Measurements from ENCODE around the gene IL20RB.

Gene IL20RB, protein sequence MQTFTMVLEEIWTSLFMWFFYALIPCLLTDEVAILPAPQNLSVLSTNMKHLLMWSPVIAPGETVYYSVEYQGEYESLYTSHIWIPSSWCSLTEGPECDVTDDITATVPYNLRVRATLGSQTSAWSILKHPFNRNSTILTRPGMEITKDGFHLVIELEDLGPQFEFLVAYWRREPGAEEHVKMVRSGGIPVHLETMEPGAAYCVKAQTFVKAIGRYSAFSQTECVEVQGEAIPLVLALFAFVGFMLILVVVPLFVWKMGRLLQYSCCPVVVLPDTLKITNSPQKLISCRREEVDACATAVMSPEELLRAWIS

DNA sequence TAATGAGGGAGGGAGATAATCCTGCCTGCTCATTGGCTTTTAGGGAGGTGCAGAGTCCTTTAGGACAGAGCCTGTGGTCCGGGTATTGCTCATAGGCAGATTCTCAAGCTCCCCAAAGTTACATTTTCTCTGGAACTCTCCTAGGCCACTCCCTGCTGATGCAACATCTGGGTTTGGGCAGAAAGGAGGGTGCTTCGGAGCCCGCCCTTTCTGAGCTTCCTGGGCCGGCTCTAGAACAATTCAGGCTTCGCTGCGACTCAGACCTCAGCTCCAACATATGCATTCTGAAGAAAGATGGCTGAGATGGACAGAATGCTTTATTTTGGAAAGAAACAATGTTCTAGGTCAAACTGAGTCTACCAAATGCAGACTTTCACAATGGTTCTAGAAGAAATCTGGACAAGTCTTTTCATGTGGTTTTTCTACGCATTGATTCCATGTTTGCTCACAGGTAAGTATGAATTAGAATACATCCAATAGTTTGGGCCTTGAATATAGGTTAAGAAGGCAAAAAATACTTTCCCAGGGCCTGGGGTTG, at the start of gene IL20RB:
IL20RB (plus strand) TSS at position 233 of the 538 bp plus-strand sequence; CDS start at position 364, 131 bp downstream.
- no peak for DNase-seq (ENCODE audit: low read depth)

DNA sequence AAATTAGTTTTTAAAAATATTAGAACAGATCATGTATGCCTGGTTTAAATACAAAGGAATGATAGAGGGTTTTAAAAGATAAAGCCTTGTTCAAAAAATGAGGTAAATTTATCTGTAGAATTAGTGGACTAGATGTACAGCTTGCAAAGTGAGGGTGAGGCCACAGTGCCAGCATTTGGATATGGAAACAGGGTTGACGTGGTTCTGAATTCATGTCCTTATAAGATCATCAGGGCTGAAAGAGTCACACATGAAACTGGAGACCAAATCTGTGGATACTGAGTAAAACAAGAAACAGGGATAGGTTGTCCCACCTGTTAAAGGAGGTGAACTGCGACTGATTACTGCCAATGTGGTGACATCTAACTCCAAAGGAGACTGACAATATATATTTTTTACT, 49.5 kb upstream of the IL20RB start:
- DNase-seq (ENCODE audit: low read depth), result no peak

DNA sequence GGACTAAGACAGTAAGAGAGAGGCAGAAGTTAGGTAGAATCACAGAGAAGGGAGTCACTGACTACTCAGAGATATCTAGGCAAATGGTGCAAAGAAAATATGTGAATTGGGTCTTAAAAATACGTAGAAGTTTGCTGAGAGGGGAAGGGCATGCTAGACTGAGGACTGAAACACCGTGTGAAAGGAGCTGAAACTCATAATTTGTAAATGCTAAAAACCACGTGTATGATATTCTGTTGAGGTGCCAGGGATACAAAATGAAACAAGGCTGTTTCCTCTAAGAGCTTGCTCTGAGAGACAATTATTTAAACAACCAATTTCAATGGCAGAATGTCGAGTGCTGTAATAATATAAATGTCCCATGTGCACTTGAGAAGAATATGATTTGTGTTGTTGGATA, 48.6 kb upstream of the IL20RB start:
- DNase-seq (ENCODE audit: low read depth), result no peak

DNA sequence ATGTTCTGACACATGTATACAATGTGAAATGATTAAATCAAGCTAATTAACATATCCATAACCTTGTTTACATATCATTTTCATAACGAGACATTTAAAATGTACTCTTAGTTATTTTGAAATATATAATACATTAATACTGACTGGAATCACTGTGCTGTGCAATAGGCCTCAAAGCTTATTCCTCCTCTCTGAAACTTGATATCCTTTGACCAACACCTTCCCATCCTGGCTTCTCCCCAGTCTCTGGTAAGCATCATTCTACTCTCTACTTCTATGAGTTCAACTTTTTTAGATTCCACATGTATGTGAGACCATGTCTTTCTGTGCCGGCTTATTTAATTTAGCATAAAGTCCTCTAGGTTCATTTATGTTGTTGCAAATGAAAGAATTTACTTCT, 47.1 kb upstream of the IL20RB start:
- DNase-seq (ENCODE audit: low read depth), result no peak

DNA sequence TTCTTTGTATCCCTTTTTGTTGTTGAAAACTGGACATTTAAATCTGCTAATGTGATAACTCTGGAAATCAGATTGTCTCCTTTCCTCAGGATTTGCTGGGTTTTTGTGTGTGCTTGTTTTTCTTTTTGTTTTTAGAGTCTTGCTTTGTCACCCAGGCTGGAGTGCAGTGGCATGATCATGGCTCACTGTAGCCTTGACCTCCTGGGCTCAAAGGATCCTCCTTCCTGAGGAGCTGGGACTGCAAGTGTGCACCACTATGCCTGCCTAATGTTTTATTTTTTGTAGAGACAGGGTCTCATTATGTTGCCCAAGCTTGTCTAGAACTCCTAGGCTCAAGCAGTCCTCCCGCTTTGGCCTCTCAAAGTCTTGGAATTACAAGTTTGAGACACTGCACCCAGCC, 44.6 kb upstream of the IL20RB start:
- DNase-seq (ENCODE audit: low read depth), result no peak

DNA sequence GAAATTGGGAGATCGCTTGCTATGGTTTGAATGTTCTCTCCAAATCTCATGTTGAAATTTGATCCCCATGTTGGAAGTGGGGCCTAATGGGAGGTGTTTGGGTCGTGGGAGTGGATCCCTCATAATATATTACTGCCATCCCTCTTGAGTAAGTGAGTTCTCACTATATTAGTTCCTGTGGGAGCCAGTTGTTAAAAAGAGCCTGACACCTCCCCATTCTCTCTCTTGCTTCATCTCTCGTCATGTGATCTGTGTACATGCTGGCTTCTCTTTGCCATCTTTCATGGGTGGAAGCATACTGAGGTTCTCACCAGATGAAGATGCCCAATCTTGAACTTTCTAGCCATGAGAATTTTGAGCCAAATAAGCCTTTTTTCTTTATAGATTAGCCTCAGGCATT, 43.0 kb upstream of the IL20RB start:
- DNase-seq (ENCODE audit: low read depth), result no peak

DNA sequence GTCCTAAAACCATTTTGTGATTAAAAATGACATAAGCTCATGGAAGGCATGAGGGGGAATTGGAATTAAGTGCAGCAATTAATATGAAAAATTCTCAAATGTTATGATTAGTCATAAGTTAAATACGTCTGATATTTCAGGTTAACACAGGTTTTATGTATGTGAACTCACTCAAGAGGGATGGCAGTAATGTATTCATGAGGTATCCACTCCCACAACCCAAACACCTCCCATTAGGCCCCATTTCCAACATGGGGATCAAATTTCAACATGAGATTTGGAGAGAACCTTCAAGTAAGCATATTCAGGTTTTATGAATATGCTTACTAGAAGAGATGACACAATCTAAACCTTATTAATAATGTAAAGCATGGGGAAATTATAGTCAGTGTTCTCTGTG, 41.6 kb upstream of the IL20RB start:
- no peak for DNase-seq (ENCODE audit: low read depth)

DNA sequence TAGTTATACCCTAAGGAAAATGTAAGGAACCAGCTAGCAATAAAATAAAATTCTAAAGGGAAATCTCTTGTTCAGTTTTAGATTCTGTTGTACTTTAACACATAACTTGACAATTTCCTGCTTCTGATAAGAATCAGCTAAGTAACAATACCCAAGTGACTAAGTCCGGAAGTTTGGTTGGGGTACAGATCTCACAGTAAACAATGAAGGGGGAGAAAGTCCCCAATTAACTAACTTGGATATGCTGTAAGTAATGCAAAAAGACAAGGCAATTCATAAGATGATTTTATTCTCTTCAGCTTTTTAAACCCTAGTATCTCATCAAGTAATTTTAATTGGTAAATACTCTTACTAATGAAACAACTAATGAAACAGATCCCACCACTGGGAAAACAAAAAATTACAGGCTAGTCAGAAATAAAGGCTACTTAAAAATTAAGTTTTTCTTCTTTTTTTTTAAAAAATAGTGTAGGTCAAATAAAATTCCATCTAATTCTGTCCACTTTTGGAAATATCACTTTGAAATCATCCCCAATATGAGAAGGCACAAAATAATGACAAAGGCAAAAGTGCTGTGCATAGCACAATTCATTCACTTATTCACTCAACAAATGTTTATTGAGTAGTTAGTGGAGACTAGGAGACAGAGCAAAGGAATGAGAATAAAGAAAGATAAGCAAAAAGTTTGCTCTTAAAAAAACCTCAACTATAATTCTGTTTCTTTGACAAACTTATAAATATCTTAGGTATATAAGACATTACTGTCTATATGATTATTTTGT, 37.8 kb upstream of the IL20RB start:
- no peak for DNase-seq (ENCODE audit: low read depth)

DNA sequence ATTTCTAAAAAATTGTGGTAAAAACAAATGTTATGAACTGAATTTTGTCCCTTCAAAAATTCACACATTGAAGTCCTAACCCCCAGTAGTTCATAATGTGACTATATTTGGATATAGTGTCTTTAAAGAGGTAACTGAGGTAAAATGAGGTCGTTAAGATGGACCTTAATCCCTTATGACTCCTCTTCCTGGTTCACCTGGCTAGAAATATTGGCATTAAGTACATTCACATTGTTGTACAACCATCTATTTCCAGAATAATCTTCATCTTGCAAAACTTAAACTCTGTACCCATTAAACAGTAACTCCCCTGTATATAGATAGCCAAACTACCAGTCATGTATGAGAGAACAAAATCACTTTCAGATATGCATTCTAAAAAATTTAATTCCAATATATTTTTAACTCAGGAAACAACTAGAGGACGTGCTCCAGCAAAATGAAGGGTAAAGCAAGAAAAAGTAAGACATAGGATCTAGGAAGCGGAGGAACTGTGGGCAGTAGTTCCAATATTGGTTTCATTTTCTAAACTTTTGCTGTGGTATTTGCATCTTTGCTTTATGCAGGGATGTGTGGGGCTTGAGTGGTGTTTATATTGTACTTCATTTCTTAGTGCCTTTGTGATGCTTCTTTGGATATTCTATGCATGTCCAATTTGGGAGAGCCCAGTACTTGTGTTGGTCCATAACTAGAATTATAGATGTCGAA, 36.7 kb upstream of the IL20RB start:
- DNase-seq (ENCODE audit: low read depth), result no peak

DNA sequence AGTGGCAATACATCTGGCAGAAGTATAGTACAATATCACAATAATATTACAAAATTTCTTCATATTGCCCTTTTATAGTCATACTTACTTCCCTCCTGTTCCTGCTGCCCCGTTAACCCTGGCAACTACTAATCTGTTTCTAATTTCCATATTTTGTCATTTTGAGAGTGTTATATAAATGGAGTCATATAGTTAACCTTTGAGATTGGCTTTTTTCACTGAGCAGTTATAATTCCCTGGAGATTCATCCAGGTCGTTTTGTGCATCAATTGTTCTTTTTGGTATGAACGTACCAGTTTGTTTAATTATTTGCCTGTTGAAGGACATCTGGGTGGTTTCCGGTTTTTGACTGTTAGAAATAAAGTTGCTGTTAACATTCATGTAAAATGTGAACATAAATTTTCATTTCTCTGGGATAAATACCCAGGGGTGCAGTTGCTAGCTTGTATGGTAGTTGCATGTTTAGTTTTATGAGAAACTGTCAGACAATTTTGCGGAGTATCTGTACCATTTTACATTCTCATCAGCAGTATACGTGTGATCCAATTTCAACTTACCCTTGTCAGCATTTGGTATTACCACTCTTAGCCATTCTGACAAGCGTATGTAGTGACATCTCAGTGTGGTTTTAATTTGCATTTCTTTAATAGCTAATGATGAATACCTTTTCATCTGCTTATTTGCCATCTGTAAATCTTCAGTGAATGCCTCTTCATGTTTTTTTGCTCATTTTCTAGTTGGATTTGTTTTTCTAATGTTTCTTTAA, 32.2 kb upstream of the IL20RB start:
- no peak for DNase-seq (ENCODE audit: low read depth)

DNA sequence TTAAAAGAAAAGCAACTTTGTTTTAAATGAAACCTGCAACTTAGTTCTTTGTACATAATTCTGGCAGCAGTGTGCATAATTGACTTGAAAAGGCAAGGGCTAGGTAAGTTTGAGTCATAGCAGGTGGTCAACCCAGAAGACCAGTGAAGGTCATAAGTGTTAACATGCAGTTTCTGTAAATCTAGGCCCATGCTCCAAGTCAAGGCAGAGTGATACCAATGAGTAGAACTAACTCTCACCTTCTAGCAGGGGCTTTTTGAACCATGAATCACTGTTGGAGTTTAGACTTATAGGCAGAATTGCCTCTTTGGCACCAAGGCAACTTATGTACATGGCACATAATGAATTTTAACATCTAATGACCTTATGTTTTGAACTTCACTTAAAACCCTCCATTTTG, 29.5 kb upstream of the IL20RB start:
- no peak for DNase-seq (ENCODE audit: low read depth)

DNA sequence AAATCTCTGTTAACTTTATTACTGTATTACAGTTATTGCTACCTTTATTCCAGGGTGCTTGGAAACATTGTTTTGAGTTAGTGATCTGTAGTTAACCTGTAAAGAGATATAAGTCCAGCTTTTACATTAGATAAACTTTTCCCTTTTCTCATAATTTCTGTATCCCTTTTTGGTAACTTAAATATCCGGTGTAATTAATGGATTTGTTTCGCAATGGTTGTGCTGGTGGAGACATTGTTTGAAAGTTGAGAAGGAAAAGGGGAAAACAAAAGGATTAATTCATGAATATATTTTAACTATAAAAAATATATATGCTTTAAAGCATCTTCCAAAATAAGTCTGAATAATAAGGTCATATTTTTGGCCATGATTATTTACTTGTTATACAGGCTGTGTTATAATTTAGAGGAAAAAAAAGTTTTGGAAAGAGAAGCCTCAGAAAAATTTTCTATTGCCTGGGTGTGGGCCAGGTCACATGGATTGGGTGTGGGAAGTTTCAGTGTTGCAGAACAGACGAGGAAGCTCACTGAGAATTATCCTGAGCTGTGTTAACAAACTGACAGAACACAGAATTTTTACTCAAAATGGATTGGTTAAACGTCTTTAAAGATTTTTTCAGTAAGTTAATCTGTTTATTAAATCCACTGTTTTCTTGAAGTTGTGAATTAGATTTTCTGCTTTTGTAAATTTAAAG, 27.7 kb upstream of the IL20RB start:
- DNase-seq (ENCODE audit: low read depth), result no peak

DNA sequence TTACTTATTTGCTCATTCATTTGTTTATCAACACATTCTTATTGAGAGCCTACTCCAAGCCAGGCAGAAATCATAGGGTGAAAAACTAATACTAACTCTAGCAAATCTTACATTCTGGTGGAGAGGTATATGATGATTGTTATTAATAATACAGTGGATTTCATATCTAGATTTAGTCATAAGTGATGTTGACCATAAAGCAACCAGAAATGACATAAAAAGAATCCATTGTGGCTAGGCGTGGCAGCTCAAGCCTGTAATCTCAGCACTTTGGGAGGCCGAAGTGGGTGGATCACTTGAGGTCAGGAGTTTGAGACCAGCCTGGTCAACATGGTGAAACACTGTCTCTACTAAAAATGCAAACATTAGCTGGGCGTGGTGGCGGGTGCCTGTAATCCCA, 26.2 kb upstream of the IL20RB start:
- no peak for DNase-seq (ENCODE audit: low read depth)

DNA sequence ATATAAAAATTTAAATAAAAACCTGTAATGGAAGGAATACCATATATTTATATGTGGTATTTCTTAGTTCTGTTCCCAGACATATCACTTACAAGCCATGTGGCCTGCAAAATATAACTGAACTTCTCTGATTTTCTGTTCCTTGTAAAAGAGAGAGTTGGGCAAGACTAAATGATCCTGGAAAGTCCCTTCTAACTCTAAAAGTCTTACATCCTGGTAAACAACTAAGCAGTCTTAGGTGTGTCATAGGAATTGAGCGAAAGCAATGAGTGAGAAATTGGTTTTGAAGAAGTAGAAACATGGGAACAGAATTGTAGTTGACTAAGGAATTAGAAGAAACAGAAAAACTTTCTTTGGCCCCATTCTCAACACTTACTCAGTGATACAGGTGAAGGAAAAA, 25.3 kb upstream of the IL20RB start:
- DNase-seq (ENCODE audit: low read depth), result no peak

DNA sequence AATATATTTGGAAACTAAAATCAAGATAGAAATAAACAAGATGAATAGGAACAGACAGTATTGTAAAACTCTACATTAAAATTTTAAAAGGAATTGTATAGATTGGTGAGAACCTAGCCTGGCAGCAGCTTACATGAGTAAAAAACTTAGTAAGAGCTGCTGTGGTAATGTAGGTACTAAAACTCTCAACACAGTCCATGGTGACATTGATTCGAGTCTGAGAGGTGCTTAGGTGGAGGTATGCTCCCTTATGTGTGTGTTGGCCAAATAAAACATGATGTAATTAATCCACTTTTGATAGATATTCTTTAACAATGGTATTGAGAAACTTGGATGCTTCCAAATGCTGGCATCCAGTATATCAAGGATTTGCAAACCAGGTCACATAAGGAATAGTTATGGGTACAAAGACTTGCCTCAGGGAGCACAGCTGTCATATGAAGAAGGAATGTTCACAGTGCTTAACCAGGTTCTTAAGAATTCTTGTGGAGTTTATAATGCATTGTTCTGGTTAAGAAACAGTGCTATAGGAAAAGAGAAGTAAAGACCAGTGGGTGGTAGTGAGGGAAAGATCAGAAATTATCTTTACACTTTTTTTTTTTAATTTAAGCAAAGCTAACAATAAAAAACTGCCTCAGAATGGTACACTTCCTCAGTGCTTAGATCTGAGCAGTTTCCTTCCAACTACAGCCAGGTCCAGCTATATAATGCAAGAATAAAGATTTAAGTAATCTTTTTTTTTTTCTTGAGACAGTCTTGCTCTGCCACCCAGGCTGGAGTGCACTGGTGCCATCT, 24.6 kb upstream of the IL20RB start:
- DNase-seq (ENCODE audit: low read depth), result no peak

DNA sequence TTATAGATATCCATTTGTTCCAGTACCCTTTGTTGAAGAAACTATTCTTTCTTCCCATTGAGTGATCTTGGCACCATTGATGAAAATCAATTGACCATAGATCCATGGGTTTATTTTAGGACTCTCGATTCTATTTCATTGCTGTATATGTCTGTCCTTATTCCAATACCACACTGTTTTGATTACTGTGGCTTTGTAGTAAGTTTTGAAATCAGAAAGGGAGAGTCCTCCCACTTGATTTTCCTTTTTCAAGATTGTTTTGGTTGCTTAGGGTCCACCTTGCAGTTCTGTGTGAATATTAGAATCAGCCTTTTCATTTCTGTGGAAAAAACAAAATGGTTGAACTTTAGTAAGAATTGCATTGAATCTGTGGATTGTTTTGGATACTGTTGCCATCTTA, 20.6 kb upstream of the IL20RB start:
- no peak for DNase-seq (ENCODE audit: low read depth)

DNA sequence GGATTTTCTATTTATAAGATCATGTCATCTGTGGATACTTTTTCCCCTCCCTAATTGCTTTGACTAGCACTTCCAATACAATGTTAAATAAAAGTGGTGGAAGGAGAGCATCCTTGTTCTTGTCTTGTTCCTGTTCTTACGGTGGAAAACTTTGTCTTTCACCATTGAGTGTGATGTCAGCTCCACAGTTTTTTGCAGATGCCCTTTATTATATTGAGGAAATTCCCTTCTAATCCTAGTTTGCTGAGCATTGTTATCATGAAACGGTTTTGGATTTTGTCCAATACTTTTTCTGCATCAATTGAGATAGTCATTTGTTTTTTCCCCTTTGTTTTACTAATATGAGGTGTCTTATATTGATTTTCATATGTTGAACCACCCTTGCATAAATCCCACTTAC, 19.9 kb upstream of the IL20RB start:
- no peak for DNase-seq (ENCODE audit: low read depth)

DNA sequence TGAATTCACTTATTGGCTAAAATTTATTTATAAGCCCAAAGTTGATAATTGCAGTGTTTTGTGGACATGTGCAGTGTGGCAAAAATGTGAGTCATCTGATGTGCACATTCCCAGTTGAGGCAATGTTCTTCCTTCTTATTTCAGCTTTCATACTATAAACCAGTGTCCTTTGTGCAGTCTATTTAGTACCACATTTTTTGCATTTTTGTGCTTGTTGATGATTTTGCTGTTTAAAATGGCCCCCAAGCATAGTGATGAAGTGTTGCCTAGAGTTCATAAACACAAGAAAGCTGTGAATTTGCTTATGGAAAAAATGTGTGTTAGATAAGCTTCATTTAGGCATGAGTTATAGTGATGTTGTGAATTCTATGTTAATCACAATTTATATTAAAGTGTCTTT, 19.4 kb upstream of the IL20RB start:
- DNase-seq (ENCODE audit: low read depth), result no peak

DNA sequence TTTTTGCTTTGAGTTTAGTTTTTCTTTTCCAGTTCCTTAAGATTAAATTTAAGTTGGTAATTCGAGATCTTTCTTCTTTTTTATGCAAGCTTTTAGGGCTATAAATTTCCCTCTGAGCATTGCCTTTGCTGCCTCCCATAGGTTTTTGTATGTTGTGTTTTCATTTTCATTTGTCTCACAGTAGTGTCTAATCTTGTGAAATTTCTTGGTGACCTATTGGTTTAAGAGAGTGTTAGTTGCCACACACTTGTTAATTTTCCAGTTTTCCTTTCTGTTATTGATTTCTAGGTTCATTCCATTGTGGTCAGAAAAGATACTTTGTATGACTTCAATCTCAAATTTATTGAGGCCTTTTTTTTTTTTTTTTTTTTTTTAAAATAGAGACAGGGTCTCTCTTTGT, 18.3 kb upstream of the IL20RB start:
- no peak for DNase-seq (ENCODE audit: low read depth)

DNA sequence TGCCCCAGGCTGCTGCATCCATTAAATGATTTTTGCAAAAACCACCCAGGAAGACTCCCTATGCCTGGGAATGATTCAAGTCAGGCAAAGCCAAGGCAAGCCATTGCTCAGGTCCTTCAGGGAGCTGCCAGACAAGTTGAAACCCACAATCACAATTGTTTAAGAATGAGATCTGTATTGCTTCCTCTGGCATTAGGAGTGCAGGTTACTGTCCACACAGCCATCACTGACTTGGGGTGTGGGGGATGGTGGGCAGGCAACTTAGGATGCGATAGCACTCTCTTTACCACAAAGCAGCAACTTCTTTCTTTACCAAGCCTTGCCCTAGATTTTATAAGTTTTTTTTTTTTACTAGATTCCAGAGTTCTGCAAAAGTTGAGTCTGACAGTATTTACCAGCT, 15.0 kb upstream of the IL20RB start:
- no peak for DNase-seq (ENCODE audit: low read depth)

DNA sequence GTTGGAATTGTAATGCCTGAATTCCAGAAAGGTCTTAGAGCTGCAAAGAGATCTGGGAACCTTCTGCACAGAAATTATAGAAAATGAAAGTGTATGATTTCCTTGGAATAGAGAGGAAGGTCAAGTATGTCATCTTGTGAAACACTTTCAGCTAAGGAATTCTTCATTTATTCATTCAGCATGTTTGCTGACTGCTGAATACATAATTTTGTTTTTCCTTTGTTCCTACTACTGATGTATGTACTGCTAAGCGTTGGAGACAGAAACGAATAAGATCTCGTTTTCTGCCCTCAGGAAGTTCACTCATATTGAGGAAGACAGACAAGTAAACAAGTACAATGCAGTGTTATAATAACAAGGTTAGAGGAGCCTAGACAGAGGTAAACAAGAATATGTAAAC, 14.3 kb upstream of the IL20RB start:
- DNase-seq (ENCODE audit: low read depth), result no peak

Data from activated T-cell treated with anti-CD3 and anti-CD28 coated beads for 24 hours (primary cell).